MG63 (cell line): Measurements from ENCODE around the gene POLR2H. TPM values are rescaled to one million over a fixed set of nuclear protein-coding genes. Genes with fewer than 3 reads are reported as not detected.
A peak's percentile ranks its signal among the peaks of the same experiment; 100 is the strongest.

Experiments used
- DNase-seq: peaks from one replicate; pipeline ENCODE4 v3.0.0-alpha.2; 2020
- H3K27me3 ChIP-seq: fragments of 250-450 bp; sonication (Bioruptor Pico); 2 replicates; pipeline ENCODE4 v1.5.1; 2020; ENCODE audit warnings: mild to moderate bottlenecking, moderate library complexity
- H3K36me3 ChIP-seq: fragments of 250-450 bp; sonication (Bioruptor Pico); 2 replicates; pipeline ENCODE4 v1.5.1; 2020; ENCODE audit warnings: mild to moderate bottlenecking, moderate library complexity
- H3K4me3 ChIP-seq: fragments of 250-450 bp; sonication (Bioruptor Pico); 2 replicates; pipeline ENCODE4 v1.5.1; 2020; ENCODE audit warnings: mild to moderate bottlenecking, moderate library complexity
- H3K9me3 ChIP-seq: fragments of 250-450 bp; sonication (Bioruptor Pico); 2 replicates; pipeline ENCODE4 v1.5.1; 2020; ENCODE audit warnings: mild to moderate bottlenecking, moderate library complexity
- total RNA-seq: library from RNA; depleted of rRNA; stranded (reverse); fragments of >200 nt; shearing (Covaris generic); gene quantifications from 2 replicates; pipeline ENCODE4 v1.2.3, GENCODE V29; 2014; ENCODE audit warnings: low replicate concordance

POLR2H gene
- total RNA-seq, 1 experiment from 2014 or later: 138 TPM

- no peaks in the 10 kb centered on the region for H3K9me3 ChIP-seq
- peaks cover 11% of the 10 kb centered on the region for H3K36me3 ChIP-seq
- DNase-seq: peak; percentile 62
- H3K27me3 ChIP-seq: 0 out of 2 replicates have a peak, but pooled peaks cover 3% of the 10 kb centered on the region
- no peak overlapping the region for H3K4me3 ChIP-seq
Measured at GRCh38 chr3:184373422-184373821, 11.9 kb downstream of the POLR2H start.

- DNase-seq: no peak
- H3K9me3 ChIP-seq: no peaks in the 10 kb centered on the region
Measured at GRCh38 chr3:184375747-184376461, 14.4 kb downstream of the POLR2H start.

GRCh38 chr3:184377374-184377773 is 15.9 kb downstream of the POLR2H start:
- DNase-seq: no peak
- Histone ChIP-seq H3K27me3 (peaks cover 15% of the 10 kb centered on the region), H3K36me3 (no peaks in the 10 kb centered on the region), H3K4me3 (no peak overlapping the region), H3K9me3 (no peaks in the 10 kb centered on the region)

More at GRCh38 chr3:184375747-184376461, 14.4 kb downstream of the POLR2H start:
- Histone ChIP-seq H3K36me3 (no peaks in the 10 kb centered on the region), H3K27me3 (peaks cover 6% of the 10 kb centered on the region), H3K4me3 (no peak overlapping the region)

- H3K9me3 ChIP-seq: no peaks in the 10 kb centered on the region
- no peak for DNase-seq
- H3K4me3 ChIP-seq: no peak within 1 kb of the TSS
- H3K27me3 ChIP-seq: peaks cover 15% of the 10 kb centered on the region
- no peaks in the 10 kb centered on the region for H3K36me3 ChIP-seq
Measured at GRCh38 chr3:184377882-184378445, 16.5 kb downstream of the POLR2H start, which contains the start of gene THPO. Gene THPO (minus strand): TSS chr3:184378207. CDS start chr3:184376259, 1,948 bp downstream.

GRCh38 chr3:184378651-184379357 is 17.3 kb downstream of the POLR2H start:
- no peak for DNase-seq
- Histone ChIP-seq H3K9me3 (no peaks in the 10 kb centered on the region), H3K36me3 (no peaks in the 10 kb centered on the region), H3K27me3 (peaks cover 15% of the 10 kb centered on the region), H3K4me3 (no peak overlapping the region)

GRCh38 chr3:184379358-184380184 is 18.1 kb downstream of the POLR2H start, which contains the start of gene CHRD:
Gene CHRD (plus strand): TSS chr3:184380054. CDS start chr3:184380319, 265 bp downstream.
- Histone ChIP-seq H3K9me3 (no peaks in the 10 kb centered on the region), H3K4me3 (no peak within 1 kb of the TSS), H3K27me3 (peaks cover 15% of the 10 kb centered on the region), H3K36me3 (no peaks in the 10 kb centered on the region)
- DNase-seq: no peak

GRCh38 chr3:184380185-184380626 is 18.7 kb downstream of the POLR2H start:
- H3K9me3 ChIP-seq: no peaks in the 10 kb centered on the region
- peaks cover 15% of the 10 kb centered on the region for H3K27me3 ChIP-seq
- peak; percentile 69 for DNase-seq
- H3K4me3 ChIP-seq: no peak overlapping the region
- no peaks in the 10 kb centered on the region for H3K36me3 ChIP-seq

GRCh38 chr3:184380627-184381260 is 19.2 kb downstream of the POLR2H start:
- no peaks in the 10 kb centered on the region for H3K36me3 ChIP-seq
- H3K27me3 ChIP-seq: peaks cover 15% of the 10 kb centered on the region
- no peak overlapping the region for H3K4me3 ChIP-seq
- no peak for DNase-seq
- no peaks in the 10 kb centered on the region for H3K9me3 ChIP-seq

- no peak for DNase-seq
- H3K9me3 ChIP-seq: no peaks in the 10 kb centered on the region
- no peak overlapping the region for H3K4me3 ChIP-seq
- H3K27me3 ChIP-seq: peaks cover 15% of the 10 kb centered on the region
- H3K36me3 ChIP-seq: no peaks in the 10 kb centered on the region
Measured at GRCh38 chr3:184381261-184382224, 20.0 kb downstream of the POLR2H start.

GRCh38 chr3:184382326-184383032 is 21.0 kb downstream of the POLR2H start:
- Histone ChIP-seq H3K27me3 (peaks cover 13% of the 10 kb centered on the region), H3K4me3 (no peak overlapping the region), H3K9me3 (no peaks in the 10 kb centered on the region), H3K36me3 (no peaks in the 10 kb centered on the region)
- no peak for DNase-seq

GRCh38 chr3:184383033-184383740 is 21.7 kb downstream of the POLR2H start:
- H3K27me3 ChIP-seq: peaks cover 12% of the 10 kb centered on the region

GRCh38 chr3:184384342-184384741 is 22.8 kb downstream of the POLR2H start:
- Histone ChIP-seq H3K4me3 (no peak overlapping the region), H3K36me3 (no peaks in the 10 kb centered on the region), H3K9me3 (no peaks in the 10 kb centered on the region), H3K27me3 (peaks cover 9% of the 10 kb centered on the region)
- DNase-seq: no peak

More at GRCh38 chr3:184383033-184383740, 21.7 kb downstream of the POLR2H start:
- DNase-seq: no peak
- no peaks in the 10 kb centered on the region for H3K36me3 ChIP-seq
- no peak overlapping the region for H3K4me3 ChIP-seq
- H3K9me3 ChIP-seq: no peaks in the 10 kb centered on the region

GRCh38 chr3:184384856-184385422 is 23.4 kb downstream of the POLR2H start:
- Histone ChIP-seq H3K36me3 (no peaks in the 10 kb centered on the region), H3K9me3 (no peaks in the 10 kb centered on the region), H3K27me3 (peaks cover 9% of the 10 kb centered on the region), H3K4me3 (no peak overlapping the region)
- DNase-seq: no peak
